SK-N-SH (cell line): Measurements from ENCODE around the gene NCKAP5. TPM values are rescaled to one million over a fixed set of nuclear protein-coding genes. Genes with fewer than 3 reads are reported as not detected.

Experiments
- CTCF ChIA-PET: fragments of 300-600, 350-600 bp; formaldehyde crosslinking; extraction: SDS; loops from one replicate; lab custom pipeline; 2021; lab: Yijun Ruan, JAX
- POLR2A ChIA-PET: fragments of 350-600 bp; sonication (Branson Sonifier 250); formaldehyde crosslinking; extraction: SDS; loops from one replicate; lab custom pipeline; 2020; ENCODE audit warnings: antibody characterized with exemption, inconsistent platforms; lab: Yijun Ruan, JAX
- DNase-seq: peaks from one replicate; pipeline ENCODE4 v3.0.0; 2012
- H2AFZ ChIP-seq: fragments of 200-600 bp; sonication (generic); 2 replicates; pipeline ENCODE4 v1.8.1; 2016; ENCODE audit warnings: antibody characterized with exemption, mild to moderate bottlenecking, low read depth
- H3F3A ChIP-seq: fragments of 200-600 bp; sonication (generic); replicated peaks from 2 replicates; pipeline ENCODE3; 2016; ENCODE audit warnings: antibody characterized with exemption, mild to moderate bottlenecking; ENCODE audit not compliant: insufficient read depth
- H3K27ac ChIP-seq, 2 experiments: fragments of 200-500 bp in 1 of 2; fragments of 200-600 bp in 1 of 2; sonication (Bioruptor generic) in 1 of 2; sonication (generic), shearing (Covaris generic) in 1 of 2; 2 replicates each; pipeline versions ENCODE4 v1.5.1 to v1.6.1; 2014 to 2016; ENCODE audit warnings: low read depth in 2 of 2, inconsistent platforms in 1 of 2, low read length in 1 of 2, mild to moderate bottlenecking in 1 of 2, mixed read lengths in 1 of 2
- H3K27me3 ChIP-seq: fragments of 200-600 bp; sonication (generic), shearing (Covaris generic); 2 replicates; pipeline ENCODE4 v1.6.1; 2016; ENCODE audit warnings: mixed run types; ENCODE audit not compliant: insufficient read depth
- H3K36me3 ChIP-seq, 2 experiments: fragments of 200-500 bp in 1 of 2; fragments of 200-600 bp in 1 of 2; sonication (Bioruptor generic) in 1 of 2; sonication (generic) in 1 of 2; replicated peaks in 1 of 2; 2 replicates each; pipeline versions ENCODE3 to v1.5.1; 2014 to 2016; ENCODE audit warnings: low read length in 1 of 2, mild to moderate bottlenecking in 1 of 2; ENCODE audit not compliant: insufficient read depth in 2 of 2, control insufficient read depth in 1 of 2
- H3K4me1 ChIP-seq, 2 experiments: fragments of 200-500 bp in 1 of 2; fragments of 200-600 bp in 1 of 2; sonication (Bioruptor generic) in 1 of 2; sonication (generic), shearing (Covaris generic) in 1 of 2; 2 replicates each; pipeline versions ENCODE4 v1.5.1 to v1.6.1; 2014 to 2016; ENCODE audit warnings: low read depth in 1 of 2, low read length in 1 of 2, mixed run types in 1 of 2; ENCODE audit not compliant: insufficient read depth in 2 of 2, control insufficient read depth in 1 of 2
- H3K4me2 ChIP-seq: fragments of 200-600 bp; sonication (generic), shearing (Covaris generic); 2 replicates; pipeline ENCODE4 v1.6.1; 2017; ENCODE audit warnings: mixed run types
- H3K4me3 ChIP-seq, 2 experiments: fragments of 200-500 bp in 1 of 2; fragments of 200-600 bp in 1 of 2; sonication (Bioruptor generic) in 1 of 2; sonication (generic), shearing (Covaris generic) in 1 of 2; 2 replicates each; pipeline versions ENCODE4 v1.5.1 to v1.8.1; 2014 to 2016; ENCODE audit warnings: low read depth in 2 of 2, inconsistent platforms in 1 of 2, low read length in 1 of 2, mild to moderate bottlenecking in 1 of 2, mixed read lengths in 1 of 2, moderate library complexity in 1 of 2
- H3K79me2 ChIP-seq: fragments of 200-600 bp; sonication (generic); 2 replicates; pipeline ENCODE4 v1.8.1; 2017; ENCODE audit warnings: mild to moderate bottlenecking; ENCODE audit not compliant: insufficient read depth
- H3K9ac ChIP-seq: fragments of 200-600 bp; sonication (generic); 2 replicates; pipeline ENCODE4 v1.6.1; 2017; ENCODE audit warnings: mixed run types
- H3K9me2 ChIP-seq: fragments of 200-600 bp; sonication (generic); 2 replicates; pipeline ENCODE4 v1.6.1; 2017; ENCODE audit warnings: mixed run types
- H3K9me3 ChIP-seq: fragments of 200-600 bp; sonication (generic); 2 replicates; pipeline ENCODE4 v1.6.1; 2017; ENCODE audit warnings: mixed run types, mild to moderate bottlenecking, moderate library complexity
- H4K20me1 ChIP-seq: fragments of 200-600 bp; sonication (generic); 2 replicates; pipeline ENCODE4 v1.6.1; 2017; ENCODE audit warnings: mild to moderate bottlenecking, mixed run types; ENCODE audit not compliant: insufficient read depth
- EP300 ChIP-seq, 2 experiments: IDR thresholded peaks; 2 replicates each; pipeline versions ENCODE4 v1.4.0 to v1.6.1; 2012; ENCODE audit warnings: borderline replicate concordance in 1 of 2, low read depth in 1 of 2, low read length in 1 of 2
- EZH2phosphoT487 ChIP-seq: fragments of 200-600 bp; sonication (generic); IDR thresholded peaks from 2 replicates; pipeline ENCODE4 v1.6.1; 2017; ENCODE audit warnings: low read depth, mixed run types, mild to moderate bottlenecking, antibody characterized with exemption, moderate library complexity, borderline replicate concordance
- FOXJ3 ChIP-seq: sonication (generic); formaldehyde crosslinking; IDR thresholded peaks from 2 replicates; pipeline ENCODE4 v1.5.1; 2020; ENCODE audit warnings: mild to moderate bottlenecking, missing genetic modification reagents
- FOXM1 ChIP-seq: IDR thresholded peaks from 2 replicates; pipeline ENCODE4 v1.4.0; 2012; ENCODE audit warnings: low read depth, mild to moderate bottlenecking
- GABPA ChIP-seq: IDR thresholded peaks from 2 replicates; pipeline ENCODE4 v1.4.0; 2012; ENCODE audit warnings: low read depth, mild to moderate bottlenecking
- MXI1 ChIP-seq: IDR thresholded peaks from 2 replicates; pipeline ENCODE4 v1.6.1; 2012; ENCODE audit warnings: mild to moderate bottlenecking, low read depth, low read length, improper control_type of control experiment
- NFIC ChIP-seq: IDR thresholded peaks from 2 replicates; pipeline ENCODE4 v1.4.0; 2012; ENCODE audit warnings: borderline replicate concordance
- POLR2AphosphoS5 ChIP-seq: IDR thresholded peaks from 2 replicates; pipeline ENCODE4 v1.6.1; 2012; ENCODE audit warnings: low read depth, low read length
- RCOR1 ChIP-seq: fragments of 150-350 bp; IDR thresholded peaks from 2 replicates; pipeline ENCODE4 v1.6.1; 2017; ENCODE audit warnings: antibody characterized with exemption, low read length
- SMC3 ChIP-seq: IDR thresholded peaks from 2 replicates; pipeline ENCODE4 v1.6.1; 2012; ENCODE audit warnings: low read depth, low read length, improper control_type of control experiment
- WGBS: methylation state at CpG from one replicate; pipeline ENCODE4 v1.1.6; 2017; ENCODE audit warnings: low lambda C conversion rate; 5-methylcytosine and 5-hydroxymethylcytosine counted together
- polyA plus RNA-seq, 3 experiments: library from polyadenylated mRNA; depleted of rRNA; stranded (reverse); fragments of >200 nt; gene quantifications; 2 replicates each; pipeline ENCODE4 v1.2.3, GENCODE V29; 2012
- TF ChIP-seq, protein P1 (sequence below): IDR thresholded peaks from 2 replicates; pipeline ENCODE4 v1.6.1; 2012; ENCODE audit warnings: mild to moderate bottlenecking, low read depth, low read length, moderate library complexity
- TF ChIP-seq, protein P2 (sequence below): IDR thresholded peaks from 2 replicates; pipeline ENCODE4; 2012

The NCKAP5 gene
- polyA plus RNA-seq, 1 of the 3 experiments (the other 2 are of a cell fraction): 0.02 TPM

DNA sequence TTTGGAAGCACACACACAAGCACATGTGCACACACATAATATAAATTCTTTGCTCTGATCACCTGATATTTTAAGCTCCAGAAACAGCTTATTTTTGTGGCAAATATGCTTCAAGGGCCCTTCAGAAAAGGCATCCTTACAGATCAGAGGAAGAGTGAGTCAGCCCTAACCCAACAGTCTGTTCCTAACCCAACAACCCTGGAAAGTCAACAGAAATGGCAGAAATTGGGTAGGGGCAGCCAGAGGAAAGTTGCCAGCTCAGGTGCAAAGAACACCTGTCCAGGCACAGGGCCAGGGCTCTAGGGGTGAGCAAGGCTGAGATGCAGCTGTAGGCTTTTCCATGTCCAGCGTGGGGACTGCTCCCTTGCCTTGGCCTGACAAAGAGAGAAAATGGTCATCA, 6.4 kb upstream of the NCKAP5 start:
- Histone ChIP-seq H3K79me2 (no peaks in the 10 kb centered on the region), H3K4me1 (peaks cover 5 to 12% of the 10 kb centered on the region in 2 experiments; a peak in 2 of 4 replicates), H3K27me3 (no peaks in the 10 kb centered on the region), H3K9me3 (no peaks in the 10 kb centered on the region), H3K9ac (no peak overlapping the region), H2AFZ (no peak overlapping the region), H3K4me2 (no peak overlapping the region), H3K9me2 (no peaks in the 10 kb centered on the region), H3F3A (no peaks in the 10 kb centered on the region), H3K27ac (no peak overlapping the region), H4K20me1 (no peaks in the 10 kb centered on the region), H3K36me3 (no peaks in the 10 kb centered on the region), H3K4me3 (no peak overlapping the region)
- DNase-seq: no peak
- POLR2A ChIA-PET: no interaction called here
- CTCF ChIA-PET: interaction anchor here (0.6 to 1.4 kb wide), 5 partner anchors 11 to 544 kb away, joined by 3 to 5 read pairs (median 3); no protein-coding TSS in a partner anchor
- WGBS: no CpG with 5 or more reads among the region's 1 CpG
- TF ChIP-seq, protein P1, sequence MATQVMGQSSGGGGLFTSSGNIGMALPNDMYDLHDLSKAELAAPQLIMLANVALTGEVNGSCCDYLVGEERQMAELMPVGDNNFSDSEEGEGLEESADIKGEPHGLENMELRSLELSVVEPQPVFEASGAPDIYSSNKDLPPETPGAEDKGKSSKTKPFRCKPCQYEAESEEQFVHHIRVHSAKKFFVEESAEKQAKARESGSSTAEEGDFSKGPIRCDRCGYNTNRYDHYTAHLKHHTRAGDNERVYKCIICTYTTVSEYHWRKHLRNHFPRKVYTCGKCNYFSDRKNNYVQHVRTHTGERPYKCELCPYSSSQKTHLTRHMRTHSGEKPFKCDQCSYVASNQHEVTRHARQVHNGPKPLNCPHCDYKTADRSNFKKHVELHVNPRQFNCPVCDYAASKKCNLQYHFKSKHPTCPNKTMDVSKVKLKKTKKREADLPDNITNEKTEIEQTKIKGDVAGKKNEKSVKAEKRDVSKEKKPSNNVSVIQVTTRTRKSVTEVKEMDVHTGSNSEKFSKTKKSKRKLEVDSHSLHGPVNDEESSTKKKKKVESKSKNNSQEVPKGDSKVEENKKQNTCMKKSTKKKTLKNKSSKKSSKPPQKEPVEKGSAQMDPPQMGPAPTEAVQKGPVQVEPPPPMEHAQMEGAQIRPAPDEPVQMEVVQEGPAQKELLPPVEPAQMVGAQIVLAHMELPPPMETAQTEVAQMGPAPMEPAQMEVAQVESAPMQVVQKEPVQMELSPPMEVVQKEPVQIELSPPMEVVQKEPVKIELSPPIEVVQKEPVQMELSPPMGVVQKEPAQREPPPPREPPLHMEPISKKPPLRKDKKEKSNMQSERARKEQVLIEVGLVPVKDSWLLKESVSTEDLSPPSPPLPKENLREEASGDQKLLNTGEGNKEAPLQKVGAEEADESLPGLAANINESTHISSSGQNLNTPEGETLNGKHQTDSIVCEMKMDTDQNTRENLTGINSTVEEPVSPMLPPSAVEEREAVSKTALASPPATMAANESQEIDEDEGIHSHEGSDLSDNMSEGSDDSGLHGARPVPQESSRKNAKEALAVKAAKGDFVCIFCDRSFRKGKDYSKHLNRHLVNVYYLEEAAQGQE: no peak
- TF ChIP-seq EP300 (IDR thresholded peaks at IDR 0.05; ENCODE audit: borderline replicate concordance in 1 of 2, low read depth in 1 of 2, low read length in 1 of 2) (no peak), EZH2phosphoT487 (no peak)

DNA sequence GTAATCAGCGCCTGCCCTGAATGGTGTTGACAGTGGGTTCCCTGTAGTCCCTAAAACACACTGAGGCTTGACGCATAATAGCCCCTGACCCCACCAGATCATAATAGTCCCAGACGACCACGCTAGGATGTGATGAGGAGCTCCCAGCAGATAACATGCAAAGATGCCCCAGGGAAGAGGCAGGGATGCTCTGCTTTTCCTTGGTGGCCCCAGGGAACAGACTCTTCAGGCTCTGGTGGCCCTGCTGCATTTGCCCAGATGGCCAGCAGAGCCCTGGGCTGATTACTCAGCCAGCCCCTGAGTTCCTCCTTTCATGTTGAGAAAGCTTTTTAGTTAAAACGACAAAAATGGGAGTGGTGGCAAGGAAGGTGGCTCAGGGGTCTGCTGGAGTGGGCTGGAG, 5.9 kb upstream of the NCKAP5 start:
- Histone ChIP-seq H2AFZ (no peak overlapping the region), H3K4me1 (peaks cover 5 to 9% of the 10 kb centered on the region in 2 experiments; a peak in 2 of 4 replicates), H4K20me1 (no peaks in the 10 kb centered on the region), H3F3A (no peaks in the 10 kb centered on the region), H3K4me3 (no peak overlapping the region), H3K9me3 (no peaks in the 10 kb centered on the region), H3K9me2 (no peaks in the 10 kb centered on the region), H3K9ac (no peak overlapping the region), H3K27me3 (no peaks in the 10 kb centered on the region), H3K79me2 (no peaks in the 10 kb centered on the region), H3K36me3 (no peaks in the 10 kb centered on the region), H3K4me2 (no peak overlapping the region), H3K27ac (no peak overlapping the region)
- TF ChIP-seq NFIC: no peak
- TF ChIP-seq SMC3: no peak
- TF ChIP-seq FOXJ3 (CRISPR knock-in tag): no peak
- TF ChIP-seq, protein P2, sequence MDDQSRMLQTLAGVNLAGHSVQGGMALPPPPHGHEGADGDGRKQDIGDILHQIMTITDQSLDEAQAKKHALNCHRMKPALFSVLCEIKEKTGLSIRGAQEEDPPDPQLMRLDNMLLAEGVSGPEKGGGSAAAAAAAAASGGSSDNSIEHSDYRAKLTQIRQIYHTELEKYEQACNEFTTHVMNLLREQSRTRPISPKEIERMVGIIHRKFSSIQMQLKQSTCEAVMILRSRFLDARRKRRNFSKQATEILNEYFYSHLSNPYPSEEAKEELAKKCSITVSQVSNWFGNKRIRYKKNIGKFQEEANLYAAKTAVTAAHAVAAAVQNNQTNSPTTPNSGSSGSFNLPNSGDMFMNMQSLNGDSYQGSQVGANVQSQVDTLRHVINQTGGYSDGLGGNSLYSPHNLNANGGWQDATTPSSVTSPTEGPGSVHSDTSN: no peak
- no peak for TF ChIP-seq MXI1
- no peak for TF ChIP-seq POLR2AphosphoS5
- no peak for TF ChIP-seq RCOR1
- no peak for TF ChIP-seq FOXM1
- TF ChIP-seq GABPA: no peak
- WGBS: 67% methylated on average over 3 of the region's 5 CpGs
- ChIA-PET POLR2A (no interaction called here), CTCF (interaction anchor here (0.6 to 1.4 kb wide), 5 partner anchors 11 to 544 kb away, joined by 3 to 5 read pairs (median 3); no protein-coding TSS in a partner anchor)
- peak; percentile 27 for DNase-seq
